Right forelimb (tissue), 1 donor: ENCODE measurements around the gene MTA1.

ENCODE experiments used
- DNase-seq: peaks from one replicate; pipeline ENCODE4 v3.0.0-alpha.2; 2018

The MTA1 gene

GRCh38 chr14:105490267-105490571 is 70.6 kb downstream of the MTA1 start:
- DNase-seq = no peak

- DNase-seq = peak; percentile 100
Observed at GRCh38 chr14:105490572-105491365, 71.1 kb downstream of the MTA1 start, which contains the start of gene TEDC1. TEDC1 (plus strand) TSS chr14:105491246; CDS start chr14:105491376, 130 bp downstream.

DNA sequence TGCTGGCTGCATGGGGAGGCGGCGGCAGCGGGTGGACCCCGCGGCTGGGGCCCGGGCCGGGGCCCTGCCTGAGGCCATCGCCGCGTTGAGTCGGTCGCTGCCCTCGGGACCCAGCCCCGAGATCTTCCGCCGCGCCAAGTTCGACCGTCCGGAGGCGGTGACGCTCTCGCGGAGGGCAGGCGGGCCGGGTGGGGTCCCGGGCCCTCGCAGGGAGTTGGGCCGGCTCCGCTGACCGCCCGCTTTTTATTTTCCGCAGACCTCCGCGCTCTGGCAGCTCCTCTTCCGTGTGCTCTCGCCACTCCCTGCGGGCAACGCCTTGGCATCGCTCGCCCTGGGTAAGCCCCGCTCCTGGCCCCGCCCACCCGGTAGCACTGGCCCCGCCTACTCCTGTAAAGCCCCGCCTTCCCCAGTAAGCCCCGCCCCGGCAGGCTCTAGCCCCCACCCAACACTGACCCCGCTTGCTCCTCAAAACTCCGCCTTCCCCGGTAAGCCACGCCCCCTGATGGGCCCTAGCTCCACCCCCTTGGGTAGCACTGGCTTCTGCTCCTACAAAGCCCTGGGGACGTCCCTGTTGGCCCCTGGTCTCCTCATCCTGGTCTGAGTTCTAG is 71.8 kb downstream of the MTA1 start:
- peak; percentile 79 for DNase-seq

DNA sequence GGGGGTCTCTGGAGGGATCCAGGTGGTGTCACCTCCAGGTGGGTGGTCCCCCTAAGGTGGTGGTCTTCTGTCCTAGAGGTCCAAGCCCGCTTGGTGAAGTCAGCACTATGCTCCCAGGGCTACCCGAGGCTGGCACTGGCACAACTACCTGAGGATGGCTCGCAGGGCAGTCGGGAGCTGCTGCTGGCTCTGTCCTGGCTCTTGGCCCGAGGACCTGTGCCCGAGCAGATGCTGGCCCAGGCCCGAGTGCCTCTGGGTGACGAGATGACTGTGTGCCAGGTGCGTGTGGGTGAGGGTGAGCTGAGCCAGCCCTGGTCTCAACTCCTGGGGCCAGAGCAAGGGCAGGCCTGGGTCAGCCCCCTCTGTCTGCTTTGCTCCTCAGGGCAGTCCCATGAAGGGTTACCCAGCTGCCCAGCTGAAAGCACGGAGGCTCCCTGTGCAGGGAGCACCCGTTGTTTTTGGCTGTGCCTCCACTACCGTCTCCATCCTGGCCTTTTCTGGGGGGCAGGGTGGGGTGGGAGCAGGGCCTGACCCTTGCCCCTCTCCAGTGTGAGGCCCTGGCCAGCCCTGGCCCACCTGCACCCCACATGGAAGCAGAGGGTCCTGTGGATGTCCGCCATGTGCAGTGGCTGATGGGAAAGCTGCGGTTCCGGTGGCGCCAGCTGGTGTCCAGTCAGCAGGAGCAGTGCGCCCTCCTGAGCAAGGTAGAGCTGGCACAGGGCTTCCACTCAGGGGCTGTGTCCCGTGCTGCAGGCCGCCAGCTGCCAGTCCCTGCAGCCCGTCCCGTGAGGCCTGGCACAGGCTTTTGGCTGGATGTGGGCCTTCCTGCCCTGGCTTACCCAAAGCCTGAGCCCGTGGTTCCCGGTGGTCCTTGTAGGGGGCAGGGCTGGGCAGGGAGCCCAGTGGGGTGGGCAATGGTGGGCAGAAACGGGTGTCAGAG is 72.7 kb downstream of the MTA1 start:
- DNase-seq = peak; percentile 52

DNA sequence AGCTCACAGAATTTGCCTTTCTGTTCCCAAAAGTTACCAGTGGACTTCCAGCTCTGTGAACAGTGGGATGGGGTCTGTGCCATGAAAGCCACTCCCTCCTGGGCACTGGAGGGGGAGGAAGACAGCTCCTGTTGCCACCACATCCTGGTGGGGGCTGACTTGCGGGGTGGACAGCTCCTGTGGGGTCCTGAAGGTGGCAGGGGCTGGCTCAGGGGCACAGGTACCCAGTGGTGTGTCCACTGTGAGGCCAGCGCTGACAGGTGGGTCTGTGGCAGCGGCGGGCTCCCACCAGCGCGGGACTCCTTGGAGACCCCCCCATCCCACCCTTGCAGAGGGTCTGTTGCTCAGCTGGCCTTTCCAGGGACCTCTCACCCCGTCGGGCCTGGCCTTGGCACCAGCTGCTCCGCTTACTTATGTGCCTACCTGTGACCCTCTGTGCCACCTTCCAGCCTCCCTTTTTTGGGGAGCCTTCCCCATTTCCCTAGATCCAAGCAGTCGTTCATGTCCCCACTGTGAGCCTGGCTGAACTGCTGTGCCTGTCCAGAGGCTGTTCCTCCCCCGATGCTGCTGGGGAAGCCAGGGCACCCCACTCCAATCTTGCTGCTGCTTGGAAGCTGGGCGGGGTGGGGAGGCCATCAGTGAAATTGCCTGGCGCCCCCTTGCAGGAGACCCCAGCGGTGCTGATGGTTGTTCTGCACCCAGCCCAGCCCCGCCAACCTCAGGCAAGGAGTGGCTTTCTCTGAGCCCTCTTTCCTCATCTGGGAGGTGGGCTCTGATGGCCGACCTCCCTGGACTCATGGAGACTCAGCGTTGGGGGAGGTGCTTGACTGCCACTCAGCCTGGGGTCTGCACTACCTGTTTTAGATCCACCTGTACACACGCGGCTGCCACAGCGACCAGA is 73.6 kb downstream of the MTA1 start:
- peak; percentile 46 for DNase-seq

DNA sequence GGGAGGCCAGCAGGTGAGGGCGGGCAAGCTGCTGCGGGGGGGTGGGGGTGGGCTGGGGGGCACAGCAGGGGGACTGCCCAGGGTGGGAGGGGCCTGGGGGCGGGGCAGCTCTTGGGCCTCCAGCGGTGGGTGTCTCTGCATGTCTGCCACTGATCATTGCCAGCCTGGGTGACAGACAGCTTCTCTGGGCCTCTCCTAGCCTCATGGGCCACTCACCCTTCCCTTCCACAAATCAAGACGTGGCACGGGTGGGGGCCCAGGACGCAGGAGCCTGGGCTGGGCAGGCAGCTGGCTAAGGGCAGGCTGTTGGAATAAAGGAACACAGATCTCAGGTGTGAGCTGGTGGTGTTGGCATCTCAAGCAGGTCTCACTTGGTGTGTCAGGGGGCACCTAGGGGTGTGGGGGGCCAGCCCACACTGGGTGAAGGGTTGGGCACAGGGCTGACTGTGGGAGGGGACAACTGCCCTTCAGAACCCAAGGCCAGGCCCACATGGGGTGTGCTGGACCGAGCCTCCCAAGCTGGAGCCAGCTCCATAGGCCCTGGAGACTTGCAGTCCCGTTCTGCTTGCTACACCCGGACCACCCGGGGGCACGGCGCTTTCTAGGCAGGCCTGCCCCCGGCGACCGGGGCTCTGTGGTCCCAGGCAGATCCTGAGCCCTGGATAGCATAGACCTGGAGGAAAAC is 74.4 kb downstream of the MTA1 start:
- peak; percentile 42 for DNase-seq

- DNase-seq = no peak
Observed at GRCh38 chr14:105494606-105494929, 74.9 kb downstream of the MTA1 start.

- peak; percentile 61 for DNase-seq
Observed at GRCh38 chr14:105495101-105495989, 75.7 kb downstream of the MTA1 start.

- no peak for DNase-seq
Observed at GRCh38 chr14:105495990-105496830, 76.6 kb downstream of the MTA1 start.

GRCh38 chr14:105496831-105497591 is 77.4 kb downstream of the MTA1 start:
- no peak for DNase-seq

DNA sequence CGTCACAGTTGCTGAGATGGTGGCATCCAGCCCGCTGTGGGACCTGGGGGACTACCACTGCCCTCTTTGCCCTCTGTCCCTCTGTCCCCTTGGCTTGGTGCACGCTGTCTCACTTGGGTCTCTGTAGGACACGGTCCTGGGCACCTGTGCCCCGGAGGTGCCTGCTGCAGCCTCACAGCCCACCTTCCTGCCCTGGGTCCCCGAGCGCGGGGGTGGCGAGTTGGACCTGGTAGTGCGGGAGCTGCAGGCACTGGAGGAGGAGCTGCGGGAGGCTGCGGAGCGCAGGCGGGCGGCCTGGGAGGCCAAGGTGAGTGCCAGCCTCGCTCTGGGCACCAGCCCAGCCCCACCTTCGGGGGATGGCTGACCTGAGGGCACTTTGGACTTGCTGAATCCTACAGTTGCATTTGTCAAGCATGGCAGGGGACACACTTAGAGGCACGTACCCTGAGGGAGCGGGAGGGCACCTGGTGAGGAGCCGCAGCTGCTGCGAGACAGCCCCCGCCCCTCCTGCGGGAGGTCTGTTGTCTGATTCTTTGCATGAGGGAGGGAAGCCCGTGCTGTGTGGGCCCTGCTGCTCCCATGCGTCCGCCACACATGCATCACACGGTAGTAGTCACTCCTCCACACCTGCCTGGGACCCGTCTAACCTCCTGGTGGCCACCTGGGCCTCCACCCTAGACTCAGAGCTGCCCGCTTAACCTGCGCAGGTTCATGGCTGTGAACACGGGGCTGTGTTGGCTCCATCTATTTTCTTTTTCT is 78.2 kb downstream of the MTA1 start:
- DNase-seq = no peak

GRCh38 chr14:105498430-105499255 is 79.0 kb downstream of the MTA1 start:
- DNase-seq = no peak

DNA sequence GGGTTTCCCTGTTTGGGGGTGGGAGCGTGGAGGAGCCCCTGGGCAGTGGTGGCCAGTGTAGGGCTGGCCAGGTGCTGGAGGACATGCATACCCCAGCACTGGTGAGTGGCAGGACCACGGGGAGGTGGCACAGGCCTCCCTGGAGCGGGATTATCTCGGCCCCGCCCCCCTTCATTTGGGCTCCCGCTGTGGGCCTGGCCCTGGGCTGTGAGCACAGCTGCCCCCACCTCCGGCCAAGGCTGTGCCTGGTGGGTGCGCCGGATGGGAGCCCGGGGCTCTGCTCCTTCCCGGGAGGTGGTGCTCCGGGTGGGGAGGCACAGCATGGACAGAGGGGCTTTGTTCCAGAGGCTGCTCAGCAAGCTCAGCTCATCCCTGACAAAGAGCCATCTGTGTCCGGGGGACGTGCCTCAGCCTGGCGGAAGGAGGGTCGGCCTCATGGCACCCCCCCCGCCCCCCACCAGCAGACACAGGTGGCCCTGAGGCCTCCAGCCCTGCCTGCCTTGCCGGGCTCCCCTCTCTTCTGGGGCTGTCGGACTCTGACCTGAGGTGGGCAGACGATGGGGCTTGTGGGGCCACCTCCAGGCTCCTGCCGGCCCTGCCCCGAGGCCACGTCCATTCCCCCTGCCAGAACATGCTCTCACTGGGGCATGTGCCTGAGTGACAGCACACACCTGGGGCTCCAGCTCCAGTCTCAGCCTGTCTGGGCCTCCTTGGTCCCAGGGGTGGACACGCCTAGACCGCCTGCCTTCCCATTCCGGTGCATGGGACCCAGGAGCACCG is 79.8 kb downstream of the MTA1 start:
- no peak for DNase-seq

DNA sequence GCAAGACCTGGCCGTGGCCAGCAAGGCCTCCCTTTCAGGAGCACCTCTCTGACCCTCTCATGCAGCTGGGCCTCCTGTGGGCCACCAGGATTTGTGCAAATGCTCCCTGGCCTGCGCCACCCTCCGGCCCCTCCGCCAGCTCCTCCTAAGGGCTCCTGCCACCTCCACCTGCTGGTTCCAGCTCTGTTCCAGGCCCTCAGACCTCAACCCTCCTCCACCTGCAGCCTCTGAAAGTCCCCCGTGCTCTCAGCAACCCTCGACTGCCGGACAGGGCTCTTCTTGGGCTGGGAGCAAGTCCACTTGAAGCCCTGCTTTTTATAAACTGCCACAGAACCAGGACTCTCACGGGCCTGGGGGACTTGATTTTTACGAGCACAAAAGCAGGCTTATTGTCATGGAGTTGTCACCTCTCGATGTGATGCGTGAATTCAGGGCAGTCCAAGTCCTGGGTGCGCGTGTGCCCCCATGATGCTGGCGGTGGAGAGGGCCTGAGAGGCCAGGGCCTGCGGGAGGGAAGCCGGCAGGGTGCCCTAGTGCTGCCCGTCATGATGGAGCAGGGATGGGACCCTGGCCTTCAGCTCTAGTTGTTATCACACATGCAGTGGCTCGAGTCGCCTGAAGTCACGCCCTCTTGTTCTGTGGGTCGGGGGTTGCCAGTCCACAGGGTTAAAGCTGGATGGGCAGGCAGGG is 80.6 kb downstream of the MTA1 start:
- no peak for DNase-seq

DNA sequence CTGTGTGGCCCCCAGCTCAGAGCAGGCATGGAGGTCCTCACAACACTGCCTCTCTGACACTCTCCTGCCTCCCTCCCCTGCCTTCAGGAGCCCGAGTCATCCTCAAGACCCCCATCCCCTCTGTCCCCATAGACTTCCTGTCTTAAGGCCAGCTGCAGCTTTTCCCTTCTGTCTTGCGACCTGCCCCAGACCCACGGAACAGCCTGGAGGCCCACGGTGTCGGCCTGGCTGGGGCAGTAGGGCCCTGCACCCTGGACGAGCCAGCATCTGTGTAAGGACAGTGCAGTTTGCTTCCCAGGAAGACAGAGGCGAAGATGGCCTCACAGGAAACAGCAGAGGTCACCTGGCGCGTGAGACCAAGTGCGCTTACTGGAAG is 81.1 kb downstream of the MTA1 start:
- DNase-seq = no peak
